ENCODE results near the gene FLYWCH2.

DNA sequence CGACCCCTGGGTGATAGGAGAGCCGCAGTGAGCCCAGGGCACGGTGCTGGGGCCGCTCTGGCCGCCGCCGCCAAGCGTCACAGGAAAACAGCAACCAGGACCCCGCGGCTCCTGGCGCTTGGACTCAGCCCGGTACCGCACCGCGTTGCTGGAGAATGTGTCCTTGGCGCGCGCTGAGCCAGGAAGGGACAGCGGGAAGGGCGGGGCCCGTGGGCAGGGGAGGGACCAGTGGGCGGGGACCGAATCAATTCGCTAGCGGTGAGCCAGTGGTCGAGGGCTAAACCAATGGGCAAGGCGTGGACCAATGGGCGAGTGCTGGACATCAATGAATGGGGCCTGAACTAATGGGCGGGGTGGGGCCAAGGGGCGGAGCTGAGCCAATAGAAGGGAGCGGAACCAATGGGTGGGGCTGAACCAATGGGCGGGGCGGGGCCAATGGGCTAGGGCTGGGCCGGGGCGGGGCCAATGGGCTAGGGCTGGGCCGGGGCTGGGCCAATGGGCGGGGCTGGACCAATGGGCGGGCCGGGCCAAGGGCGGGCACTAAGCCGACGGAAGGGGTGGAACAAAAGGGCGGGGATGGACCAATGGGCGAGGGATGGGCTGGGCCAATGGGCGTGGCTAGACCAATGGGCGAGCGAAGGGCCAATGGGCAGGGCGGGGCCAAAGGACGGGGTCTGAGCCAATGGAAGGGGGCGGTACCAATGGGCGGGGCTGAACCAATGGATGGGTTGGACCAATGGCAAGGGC is 22.4 kb downstream of the FLYWCH2 start:
- TF ChIP-seq, protein P1, sequence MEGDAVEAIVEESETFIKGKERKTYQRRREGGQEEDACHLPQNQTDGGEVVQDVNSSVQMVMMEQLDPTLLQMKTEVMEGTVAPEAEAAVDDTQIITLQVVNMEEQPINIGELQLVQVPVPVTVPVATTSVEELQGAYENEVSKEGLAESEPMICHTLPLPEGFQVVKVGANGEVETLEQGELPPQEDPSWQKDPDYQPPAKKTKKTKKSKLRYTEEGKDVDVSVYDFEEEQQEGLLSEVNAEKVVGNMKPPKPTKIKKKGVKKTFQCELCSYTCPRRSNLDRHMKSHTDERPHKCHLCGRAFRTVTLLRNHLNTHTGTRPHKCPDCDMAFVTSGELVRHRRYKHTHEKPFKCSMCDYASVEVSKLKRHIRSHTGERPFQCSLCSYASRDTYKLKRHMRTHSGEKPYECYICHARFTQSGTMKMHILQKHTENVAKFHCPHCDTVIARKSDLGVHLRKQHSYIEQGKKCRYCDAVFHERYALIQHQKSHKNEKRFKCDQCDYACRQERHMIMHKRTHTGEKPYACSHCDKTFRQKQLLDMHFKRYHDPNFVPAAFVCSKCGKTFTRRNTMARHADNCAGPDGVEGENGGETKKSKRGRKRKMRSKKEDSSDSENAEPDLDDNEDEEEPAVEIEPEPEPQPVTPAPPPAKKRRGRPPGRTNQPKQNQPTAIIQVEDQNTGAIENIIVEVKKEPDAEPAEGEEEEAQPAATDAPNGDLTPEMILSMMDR (IDR thresholded peaks at IDR 0.05; ENCODE audit: borderline replicate concordance, extremely low read depth, low read length, poor library complexity, severe bottlenecking), result no peak
- no peak for TF ChIP-seq EZH2 (IDR thresholded peaks at IDR 0.05; ENCODE audit: borderline replicate concordance, low read depth, low read length, severe bottlenecking)

Data from DND-41 (cell line).